ENCODE data around the gene KAZALD1.
A peak's percentile ranks its signal among the peaks of the same experiment; 100 is the strongest.

Gene KAZALD1

DNA sequence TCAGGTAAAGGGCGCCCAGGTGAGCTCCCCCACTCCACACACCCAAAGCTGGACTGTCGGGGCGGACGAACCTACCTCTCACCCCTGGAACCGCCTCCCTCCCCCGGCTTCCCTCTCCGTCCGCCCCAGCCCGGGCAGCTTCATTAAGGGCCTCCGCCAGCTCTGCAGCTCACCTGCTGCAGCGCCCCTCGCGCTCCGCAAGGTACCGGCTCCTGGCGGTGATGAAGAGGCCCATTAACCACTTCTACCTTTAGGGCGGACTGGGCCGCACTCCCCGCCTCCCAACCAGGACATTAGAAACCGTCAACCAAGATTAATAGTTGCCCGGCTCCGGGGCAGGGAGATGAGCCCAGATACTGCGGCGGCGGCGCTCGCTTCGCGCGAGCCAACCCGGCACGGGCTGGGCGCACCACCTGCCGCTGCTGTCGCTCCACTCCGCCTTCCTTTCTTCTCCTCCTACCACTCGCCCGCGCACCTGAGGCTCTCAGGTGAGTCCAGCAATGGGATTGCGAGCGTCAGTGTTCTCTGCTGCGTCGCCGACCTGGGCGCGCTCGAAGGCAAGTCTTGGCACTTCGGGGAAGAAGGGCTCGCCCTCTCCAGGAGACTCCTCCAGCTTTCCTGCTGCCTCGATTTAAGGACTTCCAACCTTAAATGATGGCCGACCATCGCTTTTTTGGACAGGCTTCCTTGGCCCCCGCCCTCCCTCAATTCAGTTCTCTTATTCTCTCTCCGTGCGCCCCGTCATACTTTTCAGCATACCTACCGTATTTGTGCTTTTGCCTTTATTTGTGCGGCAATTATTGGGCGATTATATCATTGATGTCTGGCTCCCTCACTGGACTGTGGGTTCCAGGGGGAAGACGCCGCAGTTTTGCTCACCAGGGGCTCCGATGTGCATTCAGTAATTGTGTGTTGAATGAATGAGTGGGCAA is 13.6 kb upstream of the KAZALD1 start:
- DNase-seq = no peak

DNA sequence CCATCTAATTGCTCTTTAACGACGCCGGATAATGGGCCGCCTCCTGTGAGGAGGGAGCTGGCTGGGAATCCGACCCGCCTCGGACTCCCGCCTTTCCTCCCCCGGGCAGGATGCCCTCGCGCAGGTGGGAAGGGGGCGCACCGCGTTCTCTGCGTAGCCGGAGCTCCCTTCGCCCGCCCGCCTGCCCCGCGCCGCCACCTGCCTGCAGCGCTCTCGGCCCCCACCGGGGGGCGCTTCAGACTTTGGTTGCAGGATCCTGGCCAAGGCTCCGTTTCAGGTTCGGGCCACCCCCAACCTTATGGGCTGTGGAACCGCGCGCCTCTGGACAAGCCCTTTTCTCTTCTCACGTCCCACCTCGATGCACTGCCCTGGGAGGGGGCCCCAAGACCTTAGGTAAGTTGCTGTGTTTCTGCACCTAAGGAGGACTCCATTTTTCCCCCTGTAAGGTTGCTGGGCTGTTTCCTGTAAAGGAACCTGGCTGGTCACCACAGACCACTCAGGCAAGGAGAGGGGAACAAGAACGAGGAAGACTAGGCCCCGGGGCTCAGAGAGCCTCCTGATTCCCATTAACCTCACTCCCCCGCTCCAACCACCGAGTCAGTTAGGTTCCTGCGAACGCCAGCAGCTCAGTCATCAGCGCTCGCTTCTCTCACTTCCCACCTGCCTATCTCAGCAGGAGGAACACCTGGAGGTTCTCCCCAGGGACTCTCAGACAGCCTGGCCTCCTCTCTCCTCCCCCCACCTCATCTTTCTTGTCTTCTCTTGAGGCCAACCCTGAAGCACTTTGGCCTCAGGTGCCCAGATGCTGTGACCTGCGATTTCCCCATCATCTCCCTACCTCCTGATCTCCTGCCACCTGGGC is 11.3 kb upstream of the KAZALD1 start:
- peak; percentile 64 for DNase-seq

DNA sequence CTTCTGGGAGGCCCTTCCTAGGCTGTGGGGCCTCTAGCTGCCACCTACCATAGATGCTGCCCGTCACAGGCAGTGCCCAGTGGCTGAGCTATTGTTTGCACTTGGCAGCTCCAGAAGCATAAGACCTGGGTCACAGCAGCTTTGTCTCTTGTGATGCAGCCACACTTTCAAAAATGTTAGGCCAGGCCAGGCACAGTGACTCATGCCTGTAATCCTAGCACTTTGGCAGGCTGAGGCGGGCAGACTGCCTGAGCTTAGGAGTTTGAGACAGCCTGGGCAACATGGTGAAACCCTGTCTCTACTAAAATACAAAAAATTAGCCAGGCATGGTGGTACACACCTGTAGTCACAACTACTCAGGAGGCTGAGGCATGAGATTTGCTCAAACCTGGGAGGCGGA is 9.5 kb upstream of the KAZALD1 start:
- DNase-seq = no peak

DNA sequence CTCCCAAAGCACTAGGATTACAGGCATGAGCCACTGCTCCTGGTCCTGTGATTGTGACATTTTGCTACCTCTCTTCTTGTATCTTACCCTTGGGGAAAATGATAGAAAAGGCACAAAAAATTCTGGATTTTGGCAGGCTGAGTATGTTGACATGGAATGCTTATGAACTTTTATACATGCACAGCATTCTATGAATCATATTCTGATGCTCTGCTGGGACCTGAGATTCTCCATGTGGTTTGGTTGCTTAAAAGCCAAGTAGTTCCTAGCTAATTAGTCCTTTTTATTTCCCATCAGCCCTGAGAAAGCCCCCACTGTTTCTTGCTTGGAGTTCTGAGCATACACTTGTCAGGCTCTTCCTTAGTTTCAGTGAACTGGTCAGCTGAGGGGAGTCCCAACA is 8.3 kb upstream of the KAZALD1 start:
- DNase-seq = no peak

DNA sequence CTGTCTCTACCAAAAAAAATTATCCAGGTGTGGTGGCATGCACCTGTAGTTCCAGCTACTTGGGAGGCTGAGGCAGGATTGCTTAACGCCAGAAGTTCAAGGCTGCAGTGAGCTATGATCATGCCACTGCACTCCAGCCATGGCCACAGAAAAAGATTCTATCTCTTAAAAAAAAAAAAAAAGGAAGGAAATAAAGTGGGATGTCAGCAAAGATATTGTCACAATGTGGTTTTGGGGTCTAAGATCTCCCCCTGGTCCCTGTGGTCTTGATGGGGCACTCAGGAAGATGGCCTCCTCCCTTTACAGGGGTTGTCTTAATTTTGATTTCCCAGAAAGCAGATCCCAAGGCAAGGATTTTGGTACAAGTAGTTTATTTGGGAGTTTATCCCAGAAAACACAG is 7.4 kb upstream of the KAZALD1 start:
- no peak for DNase-seq

DNA sequence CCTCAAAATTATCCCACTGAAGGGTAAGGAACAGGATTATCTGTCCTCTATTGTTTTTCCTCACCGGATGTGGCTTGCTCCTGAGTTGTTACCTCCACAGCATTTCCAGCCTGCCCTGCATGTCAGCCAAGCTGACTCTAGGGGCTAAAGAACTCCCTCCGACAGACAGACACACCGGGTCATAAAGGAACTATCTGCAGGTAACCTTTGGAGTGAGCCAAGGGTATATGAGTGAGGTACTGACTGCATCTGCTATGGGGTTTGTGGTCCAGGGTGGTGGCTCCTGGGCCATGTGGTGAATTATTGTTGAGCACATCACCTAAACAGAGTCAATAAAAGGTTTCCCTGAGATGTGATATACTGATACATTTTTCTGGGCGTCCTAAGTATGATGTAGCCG is 6.9 kb upstream of the KAZALD1 start:
- no peak for DNase-seq

DNA sequence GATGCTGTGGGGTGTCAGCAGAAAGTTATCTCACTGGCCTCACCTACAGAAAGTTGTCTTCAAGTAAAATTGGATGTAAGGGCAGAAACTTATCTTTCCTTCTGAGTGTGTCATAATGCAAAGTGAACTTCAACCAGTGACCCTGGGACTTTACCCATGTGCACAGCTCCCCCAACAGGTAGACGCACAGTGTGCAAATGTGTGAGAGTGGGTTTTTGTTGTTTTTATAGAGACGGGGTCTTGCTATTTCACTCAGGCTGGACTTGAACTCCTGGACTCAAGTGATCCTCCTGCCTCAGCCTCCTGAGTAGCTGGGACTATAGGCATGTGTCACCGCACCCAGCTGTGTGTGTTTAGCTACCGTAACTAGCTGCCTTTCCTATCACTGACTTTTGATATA is 6.4 kb upstream of the KAZALD1 start:
- DNase-seq = no peak

DNA sequence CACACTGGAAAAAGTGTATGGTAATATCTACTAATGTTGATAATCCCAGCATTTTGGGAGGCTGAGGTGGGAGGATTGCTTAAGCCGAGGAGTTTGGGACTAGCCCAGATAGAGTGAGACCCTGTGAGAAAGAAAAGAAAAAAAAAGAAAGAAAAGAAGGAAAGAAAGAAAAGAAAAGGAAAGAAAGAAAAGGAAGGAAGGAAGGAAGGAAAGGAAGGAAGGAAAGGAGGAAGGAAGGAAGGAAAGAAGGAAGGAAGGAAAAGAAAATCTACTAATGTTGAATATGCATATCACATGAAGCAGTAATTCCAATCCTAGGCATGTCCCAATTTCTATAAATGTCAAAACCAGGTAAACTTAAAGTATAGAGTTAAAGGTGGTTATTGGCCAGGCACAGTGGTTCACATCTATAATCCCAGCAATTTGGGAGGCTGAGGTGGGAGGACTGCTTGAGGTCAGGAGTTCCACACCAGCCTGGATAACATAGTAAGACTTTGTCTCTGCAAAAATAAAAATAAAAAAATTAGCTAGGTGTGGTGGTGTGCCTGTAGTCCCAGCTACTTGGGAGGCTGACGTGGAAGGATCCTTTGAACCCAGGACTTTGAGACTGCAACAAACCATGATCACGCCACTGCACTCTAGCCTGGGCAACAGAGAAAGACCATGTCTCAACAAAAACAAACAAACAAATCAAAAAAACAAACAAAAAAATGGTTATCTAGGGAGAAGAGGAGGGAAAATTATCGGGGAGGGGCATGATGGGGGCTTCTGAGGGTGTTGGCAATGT is 5.2 kb upstream of the KAZALD1 start:
- DNase-seq = no peak

DNA sequence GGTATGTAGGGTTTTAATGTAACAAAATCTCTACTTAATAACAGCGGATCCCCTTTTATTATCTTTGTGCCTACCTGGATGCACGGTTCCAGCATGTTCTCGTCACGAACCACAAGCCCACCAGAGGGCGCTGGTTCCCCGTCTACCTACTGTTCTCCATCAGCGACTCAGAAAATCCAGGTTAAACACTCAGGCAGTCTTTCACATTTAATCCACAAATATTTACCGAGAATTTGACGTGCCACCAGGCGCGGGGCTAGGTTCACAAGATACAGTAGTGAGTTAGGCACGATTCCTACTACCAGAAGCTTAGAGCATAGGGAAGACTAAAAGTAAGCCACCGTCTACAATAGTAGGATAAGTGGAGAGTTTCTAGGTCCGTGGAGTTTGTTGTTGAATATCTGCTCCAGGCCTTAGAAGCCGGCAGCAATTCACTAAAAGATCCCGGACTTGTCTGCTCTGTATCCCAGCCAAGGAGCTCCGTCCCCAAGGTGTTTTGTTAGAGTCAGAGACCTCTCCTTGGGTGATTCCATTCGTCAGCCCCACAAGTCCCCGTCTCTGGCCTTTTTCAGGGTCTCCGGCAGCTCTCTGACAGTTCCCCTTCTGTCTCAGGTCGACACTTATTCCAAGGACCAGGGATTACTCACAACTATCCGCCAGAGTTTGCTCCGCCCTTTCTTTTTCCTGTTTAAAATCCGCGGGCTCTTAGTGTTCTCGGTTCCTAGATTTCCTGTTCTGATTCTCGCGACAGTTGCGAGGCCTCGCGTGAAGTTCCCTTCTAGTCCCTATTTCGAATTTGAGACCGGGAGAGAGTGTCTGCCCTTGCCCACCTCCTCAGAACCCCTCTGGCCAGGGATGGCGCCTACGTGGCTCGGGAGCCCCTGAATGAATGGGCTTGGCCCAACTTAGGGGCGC is 1.5 kb upstream of the KAZALD1 start:
- DNase-seq = peak; percentile 95

DNA sequence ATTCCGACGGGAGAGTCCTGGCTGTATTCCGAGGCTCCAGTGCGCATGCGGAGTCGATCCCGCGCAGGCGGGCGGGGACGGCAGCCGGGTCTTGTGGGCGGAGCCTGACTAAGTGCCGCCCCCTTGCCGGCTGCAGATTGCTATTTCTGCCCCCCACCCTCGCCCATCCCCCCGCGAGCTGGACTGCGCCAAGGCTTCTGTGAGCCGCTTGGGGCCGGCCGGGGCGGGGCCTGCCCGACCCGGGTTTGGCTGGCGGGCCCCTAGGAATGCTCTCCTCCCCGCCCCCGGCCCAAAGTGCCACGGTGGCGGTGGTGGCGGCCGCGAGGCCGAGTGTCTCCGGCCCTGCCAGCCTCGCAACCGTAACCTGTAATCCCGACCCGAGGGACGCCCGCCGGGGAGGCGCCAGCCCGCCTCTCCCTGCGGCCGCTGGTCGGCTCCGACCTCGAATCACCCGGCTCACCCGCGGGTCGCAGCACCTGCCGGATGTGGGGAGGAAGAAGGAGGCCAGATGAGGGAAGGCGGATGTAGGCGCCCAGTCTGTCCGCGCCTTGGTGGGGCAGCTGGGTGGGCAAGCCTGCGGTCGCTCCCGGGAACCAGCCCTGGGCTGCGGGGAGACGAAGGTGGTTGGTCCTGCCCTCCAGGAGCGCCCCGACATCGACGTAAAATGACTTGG is 702 bp upstream of the KAZALD1 start:
- peak; percentile 98 for DNase-seq

DNA sequence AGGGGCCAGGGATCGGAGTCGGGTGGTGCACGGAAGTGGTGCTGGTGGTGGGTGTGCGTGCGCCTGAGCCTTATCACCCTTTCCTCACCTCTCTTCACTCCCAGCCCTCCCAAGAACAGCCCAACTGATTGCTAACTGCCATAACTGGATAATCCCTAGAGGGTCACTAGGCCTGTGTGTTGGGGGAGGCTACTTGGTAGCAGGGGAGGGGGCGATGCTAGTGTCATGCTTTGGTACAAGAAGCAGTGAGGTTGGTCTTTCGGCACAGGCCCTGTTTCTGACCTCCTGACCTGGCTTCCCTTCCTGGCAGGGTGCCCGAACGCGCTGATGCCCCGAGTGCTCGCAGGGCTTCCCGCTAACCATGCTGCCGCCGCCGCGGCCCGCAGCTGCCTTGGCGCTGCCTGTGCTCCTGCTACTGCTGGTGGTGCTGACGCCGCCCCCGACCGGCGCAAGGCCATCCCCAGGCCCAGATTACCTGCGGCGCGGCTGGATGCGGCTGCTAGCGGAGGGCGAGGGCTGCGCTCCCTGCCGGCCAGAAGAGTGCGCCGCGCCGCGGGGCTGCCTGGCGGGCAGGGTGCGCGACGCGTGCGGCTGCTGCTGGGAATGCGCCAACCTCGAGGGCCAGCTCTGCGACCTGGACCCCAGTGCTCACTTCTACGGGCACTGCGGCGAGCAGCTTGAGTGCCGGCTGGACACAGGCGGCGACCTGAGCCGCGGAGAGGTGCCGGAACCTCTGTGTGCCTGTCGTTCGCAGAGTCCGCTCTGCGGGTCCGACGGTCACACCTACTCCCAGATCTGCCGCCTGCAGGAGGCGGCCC is 652 bp downstream of the KAZALD1 start:
- peak; percentile 76 for DNase-seq

DNA sequence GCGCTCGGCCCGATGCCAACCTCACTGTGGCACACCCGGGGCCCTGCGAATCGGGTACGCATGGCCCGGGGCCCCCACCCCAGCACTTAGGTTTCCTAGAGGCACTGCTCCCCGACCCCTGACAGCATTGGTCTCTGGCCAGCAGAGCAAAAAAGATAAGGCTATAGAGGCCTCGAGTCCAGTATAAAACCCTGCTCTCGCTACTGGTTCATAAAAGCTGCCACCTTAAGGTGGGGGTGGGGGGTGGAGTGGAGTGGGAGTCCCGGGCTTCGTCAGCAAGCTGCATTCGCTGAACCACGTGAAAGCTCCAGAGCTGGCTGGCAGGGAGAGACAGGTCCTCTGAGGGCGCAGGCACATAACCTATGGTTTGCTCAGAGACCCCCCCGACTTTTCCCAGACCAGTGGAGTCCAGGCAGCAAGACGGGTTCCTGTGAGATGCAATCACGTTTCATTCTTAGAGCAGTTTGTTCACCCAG is 1.3 kb downstream of the KAZALD1 start:
- DNase-seq = no peak

DNA sequence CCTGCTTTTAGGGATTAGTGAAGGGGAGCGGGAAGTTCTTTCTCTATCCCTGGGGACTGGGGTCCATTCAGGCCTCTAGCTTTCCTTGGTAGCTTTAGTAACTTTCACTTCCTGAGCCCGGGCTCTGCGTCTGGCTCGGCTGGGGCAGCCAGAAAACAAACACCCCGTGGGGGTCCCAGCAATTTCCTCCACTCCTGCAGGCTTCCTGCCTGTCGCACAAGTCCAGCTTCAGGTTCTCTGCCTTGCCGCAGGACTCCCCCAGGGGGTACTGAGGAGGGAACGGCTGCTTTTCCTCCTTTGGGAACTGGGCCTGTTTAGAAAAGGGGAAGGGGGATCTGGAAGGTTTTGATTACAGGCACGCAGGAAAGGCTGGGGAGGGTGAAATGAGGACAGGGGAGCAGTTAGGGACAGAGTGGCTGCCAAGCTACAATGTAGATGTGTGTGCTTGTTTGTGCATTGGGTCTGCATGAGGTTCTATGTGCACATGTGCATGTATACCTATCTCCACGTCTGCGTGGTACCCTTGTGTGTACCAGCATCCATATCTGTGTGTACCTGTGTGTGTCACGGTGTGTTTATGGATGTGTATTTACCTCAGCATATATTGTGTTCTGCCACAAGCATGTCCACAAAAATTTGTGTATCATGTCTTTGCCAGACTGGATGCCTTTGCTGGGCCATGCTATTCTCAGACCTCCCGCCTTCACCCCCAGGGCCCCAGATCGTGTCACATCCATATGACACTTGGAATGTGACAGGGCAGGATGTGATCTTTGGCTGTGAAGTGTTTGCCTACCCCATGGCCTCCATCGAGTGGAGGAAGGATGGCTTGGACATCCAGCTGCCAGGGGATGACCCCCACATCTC is 2.0 kb downstream of the KAZALD1 start:
- DNase-seq = no peak

DNA sequence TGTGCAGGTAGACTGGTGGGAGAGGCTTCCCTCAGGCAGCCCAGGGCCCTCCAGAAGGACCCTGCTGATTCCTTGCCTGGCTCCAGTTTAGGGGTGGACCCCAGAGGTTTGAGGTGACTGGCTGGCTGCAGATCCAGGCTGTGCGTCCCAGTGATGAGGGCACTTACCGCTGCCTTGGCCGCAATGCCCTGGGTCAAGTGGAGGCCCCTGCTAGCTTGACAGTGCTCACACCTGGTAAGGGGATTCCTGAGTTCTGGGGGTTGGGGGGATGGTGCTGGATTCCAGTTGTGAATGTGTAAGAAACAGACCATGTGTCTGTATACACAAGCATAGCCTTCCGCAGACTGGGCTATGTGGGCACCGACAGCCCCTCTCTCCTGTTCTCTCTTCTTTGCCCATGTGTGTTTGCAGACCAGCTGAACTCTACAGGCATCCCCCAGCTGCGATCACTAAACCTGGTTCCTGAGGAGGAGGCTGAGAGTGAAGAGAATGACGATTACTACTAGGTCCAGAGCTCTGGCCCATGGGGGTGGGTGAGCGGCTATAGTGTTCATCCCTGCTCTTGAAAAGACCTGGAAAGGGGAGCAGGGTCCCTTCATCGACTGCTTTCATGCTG is 2.7 kb downstream of the KAZALD1 start:
- no peak for DNase-seq

DNA sequence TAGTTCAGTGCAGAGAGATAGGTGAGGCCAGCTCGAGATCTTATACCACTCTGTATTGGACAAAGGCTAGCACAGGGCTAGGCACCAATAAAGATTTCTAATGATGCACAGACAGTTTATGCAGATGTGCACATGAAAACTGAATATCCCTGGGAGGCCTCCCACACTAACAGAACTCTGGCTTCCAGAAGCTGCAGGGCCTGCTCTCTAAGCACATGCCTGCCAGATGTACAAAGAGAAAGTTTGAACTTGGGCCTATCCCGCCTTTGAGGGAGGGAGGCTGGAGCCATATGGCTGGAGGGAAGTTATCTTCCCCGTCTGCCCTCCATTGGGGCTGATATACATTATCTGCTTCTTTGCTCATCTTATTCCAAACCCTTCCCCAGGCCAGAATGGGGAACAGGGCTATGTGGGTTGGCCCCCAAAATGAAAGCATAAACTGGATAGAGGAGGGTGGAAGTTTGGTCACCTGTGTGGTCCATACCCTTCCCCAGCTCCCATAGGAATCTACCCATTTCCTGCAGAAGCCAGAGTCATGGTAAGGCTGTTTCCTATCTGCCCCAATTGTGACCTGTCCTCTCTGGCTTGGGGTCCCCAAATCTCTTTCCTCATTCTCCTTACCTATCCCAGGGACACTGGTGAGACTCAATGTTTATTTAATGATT is 3.8 kb downstream of the KAZALD1 start:
- peak; percentile 60 for DNase-seq

DNA sequence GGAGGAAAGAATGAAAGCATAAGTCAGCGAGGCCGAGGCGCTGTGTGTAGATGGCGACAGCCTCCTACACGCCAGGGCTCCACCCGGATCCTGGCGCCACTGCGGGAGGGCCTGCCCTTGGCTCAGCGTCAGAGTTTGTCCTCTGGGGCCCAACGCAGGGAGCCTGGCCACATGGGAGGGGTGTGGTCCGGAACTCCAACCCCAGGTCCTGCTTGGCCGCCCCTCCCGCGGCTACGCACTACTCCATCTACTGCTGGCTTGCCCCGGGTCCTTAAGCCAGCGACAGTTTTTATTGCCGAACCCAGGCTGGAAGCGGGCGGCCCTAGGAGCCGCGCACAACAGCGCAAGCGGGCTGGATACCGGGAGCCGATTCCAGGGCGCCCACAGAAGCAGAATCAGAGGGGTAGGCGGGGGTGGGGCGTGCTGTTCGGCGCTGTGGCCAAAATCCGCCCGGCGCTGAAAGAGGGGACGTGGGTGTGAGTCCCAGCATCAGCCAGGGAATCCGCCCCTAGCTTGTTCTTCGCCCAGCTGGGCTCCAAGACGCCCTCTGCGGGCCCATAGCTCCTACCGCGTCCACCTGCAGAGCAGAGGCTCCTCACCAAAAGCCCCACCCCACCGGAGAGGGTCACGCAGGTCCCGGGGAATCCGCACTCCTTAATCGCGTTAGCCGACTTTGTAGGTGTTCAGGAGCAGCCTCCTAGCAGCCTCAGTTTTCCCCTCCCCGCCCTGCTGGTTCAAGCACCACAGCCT is 4.5 kb downstream of the KAZALD1 start:
- peak; percentile 79 for DNase-seq

DNA sequence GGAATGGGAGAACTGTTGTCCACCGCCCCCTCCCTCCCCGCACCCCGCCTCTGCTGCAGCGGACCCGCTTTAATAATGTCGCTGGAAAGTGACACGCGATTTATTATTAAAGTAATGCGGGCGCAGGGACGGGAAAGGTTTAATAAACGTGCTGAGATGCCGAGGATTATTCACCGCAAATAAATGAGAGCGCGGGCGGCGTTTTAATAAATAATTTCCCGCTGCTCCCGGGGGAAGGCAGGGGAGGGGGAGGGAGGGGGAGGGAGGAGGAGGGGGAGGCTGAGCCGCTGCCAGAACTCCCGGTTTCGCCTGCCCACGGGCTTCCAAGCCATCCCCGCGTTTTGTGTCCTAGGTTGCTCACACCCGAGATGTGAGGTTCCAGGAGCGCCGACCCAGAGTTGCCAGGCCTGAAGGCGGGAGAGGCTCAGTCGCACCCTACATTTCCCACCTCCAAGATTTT is 5.1 kb downstream of the KAZALD1 start:
- no peak for DNase-seq
